Measurements from ENCODE around the gene PADI4. TPM values are rescaled to one million over a fixed set of nuclear protein-coding genes. Genes with fewer than 3 reads are reported as not detected.

Gene PADI4
- total and polyA plus RNA-seq, 2 of the 8 experiments (the other 6 are each of a cell fraction or from before 2014, with no cell fraction given), result 0.29 TPM; not detected in 1

DNA sequence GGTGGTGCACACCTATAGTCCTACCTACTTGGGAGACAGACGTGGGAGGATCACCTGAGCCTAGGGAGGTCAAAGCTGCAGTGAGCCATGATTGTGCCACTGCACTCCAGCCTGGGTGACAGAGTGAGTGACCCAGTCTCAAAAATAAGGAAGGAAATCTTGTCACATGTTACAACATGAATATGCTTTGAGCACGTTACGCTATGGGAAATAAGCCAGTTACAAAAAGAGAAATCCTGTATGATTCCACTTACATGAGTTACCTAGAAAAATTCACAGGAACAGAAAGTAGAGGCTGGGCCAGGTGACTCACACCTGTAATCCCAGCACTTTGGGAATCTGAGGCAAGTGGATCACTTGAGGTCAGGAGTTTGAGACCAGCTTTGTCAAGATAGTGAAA, 57.3 kb downstream of the PADI4 start:
- no peak overlapping the region for H3K56ac ChIP-seq (replicated peaks; ENCODE audit: insufficient read length, low read depth, low read length)
- H3K4ac ChIP-seq (replicated peaks; ENCODE audit: insufficient read length, low read depth, low read length), result no peak overlapping the region
- peaks cover 0 to 2% of the 10 kb centered on the region in 2 experiments for H4K20me1 ChIP-seq (replicated peaks in 1 of 2; ENCODE audit: control insufficient read depth in 1 of 2, insufficient read depth in 2 of 2, low read length in 2 of 2)
- H3K14ac ChIP-seq (ENCODE audit: insufficient read length), result no peak overlapping the region
- H4K91ac ChIP-seq (replicated peaks; ENCODE audit: insufficient read length, low read length), result no peak overlapping the region
- H2AK5ac ChIP-seq (ENCODE audit: low read depth, low read length), result no peak overlapping the region
- H4K8ac ChIP-seq (ENCODE audit: extremely low read depth, insufficient read depth, low read length), result no peak overlapping the region
- no peak overlapping the region for H2BK120ac ChIP-seq (replicated peaks; ENCODE audit: low read depth, low read length)
- H3K4me1 ChIP-seq (replicated peaks in 1 of 4; ENCODE audit: control insufficient read depth in 3 of 4, insufficient read depth in 4 of 4, low read length in 3 of 4), result no peaks in the 10 kb centered on the region; a peak in 1 of 7 replicates
- H3K9ac ChIP-seq (replicated peaks in 1 of 4; ENCODE audit: extremely low read depth in 1 of 4, low read depth in 3 of 4, low read length in 3 of 4), result no peak overlapping the region
- FAIRE-seq, result no peak
- H3K79me2 ChIP-seq (ENCODE audit: control insufficient read depth in 1 of 2, insufficient read depth in 2 of 2, low read length in 2 of 2), result no peaks in the 10 kb centered on the region
- no peak overlapping the region for H2BK5ac ChIP-seq (ENCODE audit: low read depth, low read length)
- no peak overlapping the region for H3K18ac ChIP-seq (ENCODE audit: extremely low read depth, low read length)
- H3K9me3 ChIP-seq (ENCODE audit: insufficient read depth in 2 of 2, low read depth in 1 of 2, low read length in 1 of 2), result no peaks in the 10 kb centered on the region
- H2BK12ac ChIP-seq (ENCODE audit: low read depth, low read length), result no peak overlapping the region
- H3K23me2 ChIP-seq (ENCODE audit: low read depth, low read length), result no peaks in the 10 kb centered on the region
- no peaks in the 10 kb centered on the region for H3K27me3 ChIP-seq (replicated peaks in 1 of 4; ENCODE audit: control insufficient read depth in 3 of 4, extremely low read depth in 1 of 4, insufficient read depth in 3 of 4, low read length in 3 of 4)
- WGBS, 2 experiments (ENCODE audit: extremely low coverage in 1 of 2, insufficient coverage in 1 of 2, insufficient read length in 1 of 2, insufficient replicate concordance in 2 of 2, low coverage in 1 of 2, low lambda C conversion rate in 2 of 2, missing lambda C conversion rate in 1 of 2), result 85% methylated on average over 3 of the region's 3 CpGs; no CpG with 5 or more reads in 1 of the 2 experiments
- no peak overlapping the region for H3K23ac ChIP-seq (ENCODE audit: insufficient read length)
- CTCF ChIA-PET (ENCODE audit: partially characterized antibody), result interaction anchor here (0.7 to 1.7 kb wide), 2 partner anchors 12 to 290 kb away, joined by 3 to 5 read pairs; no protein-coding TSS in a partner anchor
- H3K27ac ChIP-seq (ENCODE audit: low read depth, low read length), result no peak overlapping the region
- H3K4me3 ChIP-seq (ENCODE audit: extremely low read depth in 1 of 4, insufficient read depth in 2 of 4, low read depth in 3 of 4, low read length in 4 of 4), result no peak overlapping the region
- DNase-seq (ENCODE audit: low read depth in 1 of 2, low spot score in 2 of 2), result no peak
- H3K4me2 ChIP-seq (ENCODE audit: insufficient read depth in 1 of 2, low read depth in 2 of 2, low read length in 2 of 2), result no peak overlapping the region
- POLR2A ChIA-PET (ENCODE audit: partially characterized antibody), result interaction anchor here (0.8 to 1.5 kb wide), 3 partner anchors 8 to 26 kb away, joined by 3 to 6 read pairs (median 4); no protein-coding TSS in a partner anchor
- H2BK20ac ChIP-seq (ENCODE audit: low read length), result no peak overlapping the region
- H3K36me3 ChIP-seq (ENCODE audit: control insufficient read depth in 2 of 4, insufficient read depth in 4 of 4, low read length in 3 of 4), result no peaks in the 10 kb centered on the region
- no peaks in the 10 kb centered on the region for H3K79me1 ChIP-seq (ENCODE audit: low read depth, low read length)
- H2BK15ac ChIP-seq (ENCODE audit: low read length), result no peak overlapping the region
- no peak overlapping the region for H4K5ac ChIP-seq (ENCODE audit: insufficient read length, low read depth, low read length)
- no peak overlapping the region for H2AFZ ChIP-seq (ENCODE audit: low read length)
- TF ChIP-seq KDM1A (IDR thresholded peaks at IDR 0.05; ENCODE audit: borderline replicate concordance, low read length) (no peak), RAD21 (IDR thresholded peaks at IDR 0.05 in 1 of 2, conservative IDR thresholded peaks at IDR 0.05 in 1 of 2; ENCODE audit: low read depth in 2 of 2, low read length in 2 of 2) (no peak), MAX (IDR thresholded peaks at IDR 0.05) (no peak), HDAC2 (IDR thresholded peaks at IDR 0.05; ENCODE audit: borderline replicate concordance in 1 of 2, low read depth in 2 of 2, low read length in 2 of 2) (no peak), FOSL1 (IDR thresholded peaks at IDR 0.05; ENCODE audit: insufficient read depth, low read depth, low read length) (no peak), NANOG (IDR thresholded peaks at IDR 0.05; ENCODE audit: insufficient read depth, low read depth, low read length, poor library complexity, severe bottlenecking) (no peak), NRF1 (IDR thresholded peaks at IDR 0.05; ENCODE audit: low read depth, low read length) (no peak), ASH2L (IDR thresholded peaks at IDR 0.05; ENCODE audit: low read length) (no peak), EGR1 (IDR thresholded peaks at IDR 0.05; ENCODE audit: borderline replicate concordance, low read depth, low read length) (no peak), KDM5A (IDR thresholded peaks at IDR 0.05; ENCODE audit: low read length) (no peak), POLR2AphosphoS5 (IDR thresholded peaks at IDR 0.05; ENCODE audit: low read depth, low read length) (no peak), PHF8 (conservative IDR thresholded peaks at IDR 0.05; ENCODE audit: low read depth, low read length) (no peak)
- TF ChIP-seq, protein P1, sequence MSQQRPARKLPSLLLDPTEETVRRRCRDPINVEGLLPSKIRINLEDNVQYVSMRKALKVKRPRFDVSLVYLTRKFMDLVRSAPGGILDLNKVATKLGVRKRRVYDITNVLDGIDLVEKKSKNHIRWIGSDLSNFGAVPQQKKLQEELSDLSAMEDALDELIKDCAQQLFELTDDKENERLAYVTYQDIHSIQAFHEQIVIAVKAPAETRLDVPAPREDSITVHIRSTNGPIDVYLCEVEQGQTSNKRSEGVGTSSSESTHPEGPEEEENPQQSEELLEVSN (IDR thresholded peaks at IDR 0.05), result no peak

All from H1 (cell line).